H1 (cell line): Measurements from ENCODE around the gene SEC14L6. TPM values are rescaled to one million over a fixed set of nuclear protein-coding genes. Genes with fewer than 3 reads are reported as not detected.

Experiments
- CTCF ChIA-PET: fragments of 300-600 bp; sonication (Branson Sonifier 250); formaldehyde crosslinking; loops from one replicate; lab custom pipeline; 2021; ENCODE audit not compliant: partially characterized antibody; lab: Charles Lee
- POLR2A ChIA-PET: fragments of 300-600 bp; sonication (Branson Sonifier 250); formaldehyde crosslinking; loops from one replicate; lab custom pipeline; 2021; ENCODE audit warnings: inconsistent platforms; ENCODE audit not compliant: partially characterized antibody; lab: Charles Lee
- DNase-seq, 2 experiments: peaks; one replicate each; pipeline versions ENCODE4 v3.0.0 to v3.0.0-alpha.2; 2010 to 2022; ENCODE audit warnings: low spot score in 2 of 2, low read depth in 1 of 2, mixed read lengths in 1 of 2
- FAIRE-seq: peaks from 2 replicates; lab custom pipeline; 2011; peaks lifted over from hg19 to GRCh38; lab: Jason Lieb, UNC
- H2AFZ ChIP-seq: 2 replicates; pipeline ENCODE4 v1.8.1; 2012; ENCODE audit warnings: low read length, inconsistent platforms
- H2AK5ac ChIP-seq: 2 replicates; pipeline ENCODE4 v1.6.1; 2013; ENCODE audit warnings: low read depth, low read length
- H2BK120ac ChIP-seq: replicated peaks from 2 replicates; pipeline ENCODE3; 2013; ENCODE audit warnings: low read depth, low read length, inconsistent platforms
- H2BK12ac ChIP-seq: 2 replicates; pipeline ENCODE4 v1.6.1; 2013; ENCODE audit warnings: low read depth, low read length
- H2BK15ac ChIP-seq: 2 replicates; pipeline ENCODE4 v1.6.1; 2013; ENCODE audit warnings: low read length
- H2BK20ac ChIP-seq: 2 replicates; pipeline ENCODE4 v1.6.1; 2013; ENCODE audit warnings: low read length
- H2BK5ac ChIP-seq: 2 replicates; pipeline ENCODE4 v1.6.1; 2013; ENCODE audit warnings: low read depth, low read length
- H3K14ac ChIP-seq: 2 replicates; pipeline ENCODE4 v1.6.1; 2013; ENCODE audit warnings: inconsistent platforms; ENCODE audit not compliant: insufficient read length
- H3K18ac ChIP-seq: 2 replicates; pipeline ENCODE4 v1.6.1; 2013; ENCODE audit warnings: low read length; ENCODE audit errors: extremely low read depth
- H3K23ac ChIP-seq: 2 replicates; pipeline ENCODE4 v1.6.1; 2013; ENCODE audit warnings: inconsistent platforms; ENCODE audit not compliant: insufficient read length
- H3K23me2 ChIP-seq: 2 replicates; pipeline ENCODE4 v1.6.1; 2013; ENCODE audit warnings: low read depth, low read length
- H3K27ac ChIP-seq: 2 replicates; pipeline ENCODE4 v1.6.1; 2011; ENCODE audit warnings: low read depth, low read length, inconsistent platforms
- H3K27me3 ChIP-seq, 4 experiments: replicated peaks in 1 of 4; 1 replicate in 1 of 4; 2 replicates in 3 of 4; pipeline versions ENCODE4 v1.6.1 to v1.8.1; 2011 to 2013; ENCODE audit warnings: low read length in 3 of 4, mild to moderate bottlenecking in 3 of 4, inconsistent platforms in 2 of 4, mixed read lengths in 2 of 4, moderate library complexity in 1 of 4; ENCODE audit not compliant: control insufficient read depth in 3 of 4, insufficient read depth in 3 of 4; ENCODE audit errors: extremely low read depth in 1 of 4
- H3K36me3 ChIP-seq, 4 experiments: 2 replicates each; pipeline versions ENCODE4 v1.6.1 to v1.8.1; 2011 to 2013; ENCODE audit warnings: mild to moderate bottlenecking in 4 of 4, low read length in 3 of 4, moderate library complexity in 2 of 4, control low read depth in 1 of 4, inconsistent platforms in 1 of 4; ENCODE audit not compliant: insufficient read depth in 4 of 4, control insufficient read depth in 2 of 4
- H3K4ac ChIP-seq: replicated peaks from 2 replicates; pipeline ENCODE3; 2013; ENCODE audit warnings: low read length, low read depth, mixed read lengths, inconsistent platforms; ENCODE audit not compliant: insufficient read length
- H3K4me1 ChIP-seq, 4 experiments: replicated peaks in 1 of 4; 1 replicate in 1 of 4; 2 replicates in 3 of 4; pipeline versions ENCODE4 v1.6.1 to v1.8.1; 2011 to 2013; ENCODE audit warnings: low read length in 3 of 4, inconsistent platforms in 2 of 4, mixed read lengths in 1 of 4; ENCODE audit not compliant: insufficient read depth in 4 of 4, control insufficient read depth in 3 of 4
- H3K4me2 ChIP-seq, 2 experiments: 2 replicates each; pipeline versions ENCODE4 v1.6.1 to v1.8.1; 2011 to 2013; ENCODE audit warnings: low read depth in 2 of 2, low read length in 2 of 2, control low read depth in 1 of 2, inconsistent platforms in 1 of 2, mild to moderate bottlenecking in 1 of 2; ENCODE audit not compliant: insufficient read depth in 1 of 2
- H3K4me3 ChIP-seq, 4 experiments: fragments of 200-600, 300-600 bp in 1 of 4; sonication (generic), shearing (Covaris generic), sonication (Bioruptor Twin) in 1 of 4; 2 replicates each; pipeline versions ENCODE4 v1.5.1 to v1.8.1; 2011 to 2016; ENCODE audit warnings: low read length in 4 of 4, low read depth in 3 of 4, control low read depth in 2 of 4, inconsistent platforms in 2 of 4, mild to moderate bottlenecking in 2 of 4, mixed read lengths in 1 of 4, moderate library complexity in 1 of 4; ENCODE audit not compliant: insufficient read depth in 2 of 4; ENCODE audit errors: extremely low read depth in 1 of 4
- H3K56ac ChIP-seq: replicated peaks from 2 replicates; pipeline ENCODE3; 2013; ENCODE audit warnings: low read depth, mild to moderate bottlenecking, mixed read lengths, low read length, inconsistent platforms; ENCODE audit not compliant: insufficient read length
- H3K79me1 ChIP-seq: 2 replicates; pipeline ENCODE4 v1.6.1; 2013; ENCODE audit warnings: low read depth, low read length, control low read depth
- H3K79me2 ChIP-seq, 2 experiments: 2 replicates each; pipeline versions ENCODE4 v1.6.1 to v1.8.1; 2012 to 2013; ENCODE audit warnings: low read length in 2 of 2, mild to moderate bottlenecking in 2 of 2, inconsistent platforms in 1 of 2; ENCODE audit not compliant: insufficient read depth in 2 of 2, control insufficient read depth in 1 of 2
- H3K9ac ChIP-seq, 4 experiments: replicated peaks in 1 of 4; 1 replicate in 1 of 4; 2 replicates in 3 of 4; pipeline versions ENCODE4 v1.6.1 to v1.8.1; 2011 to 2013; ENCODE audit warnings: low read depth in 3 of 4, low read length in 3 of 4, control low read depth in 2 of 4, mild to moderate bottlenecking in 2 of 4, moderate library complexity in 2 of 4, inconsistent platforms in 1 of 4; ENCODE audit errors: extremely low read depth in 1 of 4
- H3K9me3 ChIP-seq, 2 experiments: 2 replicates each; pipeline versions ENCODE4 v1.6.1 to v1.8.1; 2012 to 2013; ENCODE audit warnings: mild to moderate bottlenecking in 2 of 2, moderate library complexity in 2 of 2, control low read depth in 1 of 2, inconsistent platforms in 1 of 2, low read depth in 1 of 2, low read length in 1 of 2, mixed read lengths in 1 of 2; ENCODE audit not compliant: insufficient read depth in 2 of 2
- H4K20me1 ChIP-seq, 2 experiments: replicated peaks in 1 of 2; 2 replicates each; pipeline versions ENCODE3 to v1.8.1; 2011 to 2013; ENCODE audit warnings: inconsistent platforms in 2 of 2, low read length in 2 of 2, mild to moderate bottlenecking in 1 of 2; ENCODE audit not compliant: insufficient read depth in 2 of 2, control insufficient read depth in 1 of 2
- H4K5ac ChIP-seq: 2 replicates; pipeline ENCODE4 v1.6.1; 2013; ENCODE audit warnings: low read length, low read depth, mixed read lengths, inconsistent platforms; ENCODE audit not compliant: insufficient read length
- H4K8ac ChIP-seq: 2 replicates; pipeline ENCODE4 v1.8.0; 2013; ENCODE audit warnings: mild to moderate bottlenecking, moderate library complexity, low read length, inconsistent platforms; ENCODE audit not compliant: insufficient read depth; ENCODE audit errors: extremely low read depth
- H4K91ac ChIP-seq: replicated peaks from 2 replicates; pipeline ENCODE3; 2013; ENCODE audit warnings: low read length, mixed read lengths, inconsistent platforms; ENCODE audit not compliant: insufficient read length
- ASH2L ChIP-seq: fragments of 200-600, 300-600 bp; sonication (generic); IDR thresholded peaks from one replicate; pipeline ENCODE4 v1.7.1; 2017; ENCODE audit warnings: low read length
- CHD2 ChIP-seq: IDR thresholded peaks from 2 replicates; pipeline ENCODE4 v1.6.1; 2012; ENCODE audit warnings: low read length, improper control_type of control experiment
- CTCF ChIP-seq, 3 experiments: IDR thresholded peaks; 1 replicate in 2 of 3; 2 replicates in 1 of 3; pipeline versions ENCODE4 v1.5.1 to v1.6.1; 2011; ENCODE audit warnings: low read length in 3 of 3, mild to moderate bottlenecking in 3 of 3, inconsistent platforms in 2 of 3, low read depth in 1 of 3, moderate library complexity in 1 of 3; ENCODE audit not compliant: insufficient read depth in 1 of 3; ENCODE audit errors: control extremely low read depth in 1 of 3
- FOSL1 ChIP-seq: IDR thresholded peaks from 2 replicates; pipeline ENCODE4 v1.6.1; 2011; ENCODE audit warnings: mild to moderate bottlenecking, low read depth, low read length, moderate library complexity; ENCODE audit not compliant: insufficient read depth
- JUN ChIP-seq: IDR thresholded peaks from 2 replicates; pipeline ENCODE4 v1.6.1; 2011; ENCODE audit warnings: low read depth, mild to moderate bottlenecking, improper control_type of control experiment, low read length
- KDM4A ChIP-seq: IDR thresholded peaks from one replicate; pipeline ENCODE4 v1.7.1; 2012; ENCODE audit warnings: low read depth, mild to moderate bottlenecking, moderate library complexity, low read length, inconsistent platforms; ENCODE audit not compliant: severe bottlenecking
- POU5F1 ChIP-seq: IDR thresholded peaks from 2 replicates; pipeline ENCODE4 v1.6.1; 2011; ENCODE audit warnings: low read depth, mild to moderate bottlenecking, low read length, moderate library complexity
- SRF ChIP-seq: IDR thresholded peaks from 2 replicates; pipeline ENCODE4 v1.6.1; 2011; ENCODE audit warnings: mild to moderate bottlenecking, low read depth, low read length, moderate library complexity
- TAF1 ChIP-seq: IDR thresholded peaks from 2 replicates; pipeline ENCODE4 v1.6.1; 2011; ENCODE audit warnings: mild to moderate bottlenecking, low read depth, low read length
- TAF7 ChIP-seq: optimal IDR thresholded peaks from 2 replicates; pipeline ENCODE3; 2011; ENCODE audit warnings: low read depth, mild to moderate bottlenecking, inconsistent platforms, low read length, moderate library complexity, borderline replicate concordance
- USF2 ChIP-seq: IDR thresholded peaks from 2 replicates; pipeline ENCODE4 v1.6.1; 2011; ENCODE audit warnings: low read length, improper control_type of control experiment
- WGBS, 2 experiments: shearing (Covaris generic) in 1 of 2; methylation state at CpG; one replicate each; pipeline versions ENCODE4 v1.1.6 to v1.1.7; 2013 to 2015; ENCODE audit warnings: low lambda C conversion rate in 2 of 2, mixed read lengths in 2 of 2, inconsistent platforms in 1 of 2, low coverage in 1 of 2, missing lambda C conversion rate in 1 of 2; ENCODE audit not compliant: insufficient replicate concordance in 2 of 2, insufficient coverage in 1 of 2, insufficient read length in 1 of 2; ENCODE audit errors: extremely low coverage in 1 of 2, missing lambda C conversion rate in 1 of 2; 5-methylcytosine and 5-hydroxymethylcytosine counted together
- polyA plus RNA-seq, 7 experiments: library from polyadenylated mRNA; depleted of rRNA in 3 of 7; stranded (reverse) in 5 of 7; unstranded in 2 of 7; fragments of >200 nt in 5 of 7; fragments of 200-250 nt in 2 of 7; gene quantifications; 1 replicate in 5 of 7; 2 replicates in 1 of 7; 4 replicates in 1 of 7; pipeline versions ENCODE4 v1.2.1 to v1.2.3, GENCODE V29; 2011 to 2013; ENCODE audit warnings: missing spikeins in 2 of 7, mixed read lengths in 2 of 7
- total RNA-seq: library from RNA; stranded (reverse); fragmentation: NEBNext Ultra II Directional; extraction: Animal tissue kit (Norgen Biotek cat#: 25700); gene quantifications from 2 replicates; pipeline ENCODE4 v1.2.1, GENCODE V29; 2021

The SEC14L6 gene
- total and polyA plus RNA-seq, 2 of the 8 experiments (the other 6 are each of a cell fraction or from before 2014, with no cell fraction given), result 0.63 to 2.1 TPM

- H2BK120ac ChIP-seq, result no peak overlapping the region
- no peak overlapping the region for H3K27ac ChIP-seq
- no peak overlapping the region for H3K9ac ChIP-seq
- no peak overlapping the region for H3K56ac ChIP-seq
- H3K4me3 ChIP-seq, result no peak overlapping the region
- 90% methylated on average over 4 of the region's 4 CpGs; no CpG with 5 or more reads in 1 of the 2 experiments for whole genome bisulfite sequencing, 2 experiments
- no peak overlapping the region for H2AK5ac ChIP-seq
- H3K9me3 ChIP-seq, result no peaks in the 10 kb centered on the region
- no peak overlapping the region for H4K8ac ChIP-seq
- H3K79me2 ChIP-seq, result no peaks in the 10 kb centered on the region
- FAIRE-seq, result no peak
- CTCF ChIA-PET, result interaction anchor here (1.1 to 1.3 kb wide), 4 partner anchors 10 to 30 kb away, joined by 3 to 7 read pairs (median 4); no protein-coding TSS in a partner anchor
- no peak overlapping the region for H3K18ac ChIP-seq
- H3K23ac ChIP-seq, result no peak overlapping the region
- no peak overlapping the region for H2BK5ac ChIP-seq
- H2BK20ac ChIP-seq, result no peak overlapping the region
- H4K91ac ChIP-seq, result no peak overlapping the region
- no peaks in the 10 kb centered on the region; a peak in 1 of 7 replicates for H3K4me1 ChIP-seq
- H3K27me3 ChIP-seq, result no peaks in the 10 kb centered on the region
- no peak overlapping the region for H2BK12ac ChIP-seq
- no peak overlapping the region for H3K4me2 ChIP-seq
- H3K14ac ChIP-seq, result no peak overlapping the region
- H3K4ac ChIP-seq, result no peak overlapping the region
- POLR2A ChIA-PET, result interaction anchor here (1.6 kb wide), 1 partner anchor 11 kb away, joined by 3 read pairs; no protein-coding TSS in a partner anchor
- H4K20me1 ChIP-seq, result no peaks in the 10 kb centered on the region
- no peak overlapping the region for H2BK15ac ChIP-seq
- no peak for DNase-seq
- H3K79me1 ChIP-seq, result no peaks in the 10 kb centered on the region
- H3K23me2 ChIP-seq, result no peaks in the 10 kb centered on the region
- no peak overlapping the region for H2AFZ ChIP-seq
- H3K36me3 ChIP-seq, result no peaks in the 10 kb centered on the region
- no peak overlapping the region for H4K5ac ChIP-seq
- no peak for TF ChIP-seq FOSL1
- TF ChIP-seq KDM4A, result no peak
- TF ChIP-seq SRF, result no peak
- TF ChIP-seq TAF7, result no peak
- TF ChIP-seq CHD2, result no peak
- TF ChIP-seq CTCF (IDR thresholded peaks at IDR 0.05; ENCODE audit: control extremely low read depth in 1 of 3, insufficient read depth in 1 of 3, low read depth in 1 of 3, low read length in 3 of 3), result no peak
- TF ChIP-seq JUN, result no peak
- TF ChIP-seq USF2, result no peak
- TF ChIP-seq POU5F1, result no peak
- no peak for TF ChIP-seq ASH2L
- TF ChIP-seq TAF1, result no peak
These were observed 32.3 kb downstream of the SEC14L6 start for GRCh38 chr22:30514252-30514651.
